Measurements from ENCODE around the gene NOA1. TPM values are rescaled to one million over a fixed set of nuclear protein-coding genes. Genes with fewer than 3 reads are reported as not detected.

Gene NOA1
- total RNA-seq, 1 experiment from 2014 or later: 23.2 TPM

DNA sequence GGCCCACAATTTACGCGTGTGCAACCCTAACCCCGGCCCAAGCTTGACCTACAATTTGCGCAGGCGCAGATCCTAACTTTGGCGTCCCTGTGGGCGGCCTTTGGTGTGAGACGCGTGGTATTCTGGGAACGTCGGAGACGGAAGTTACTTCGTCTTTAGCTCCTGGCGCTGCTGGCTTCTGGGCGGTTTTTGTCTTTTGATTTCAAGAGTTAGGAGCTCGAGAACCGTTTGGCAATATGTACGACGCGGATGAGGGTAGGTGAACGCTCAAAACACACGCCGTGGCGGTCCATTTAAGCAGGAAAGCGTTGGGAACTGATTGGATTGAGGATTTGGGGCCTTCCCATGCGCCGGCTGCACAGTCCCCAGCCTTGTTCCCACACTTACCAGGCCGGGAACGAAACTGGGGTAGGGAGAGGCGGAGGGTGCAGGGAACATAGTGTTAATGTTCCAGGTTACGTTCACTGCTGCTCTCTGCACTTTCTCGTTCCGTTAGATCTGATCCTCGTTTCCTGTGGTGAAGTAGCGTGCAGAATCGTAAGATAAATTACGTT lies 1.4 kb upstream of the NOA1 start, which contains the start of gene POLR2B:
Gene POLR2B, plus strand, starts transcription at position 147 of the 554 bp plus-strand sequence. Its CDS starts 90 bp downstream, at position 237.
- BruUV-seq (replicated peaks): TSS peak; percentile 73
- TF ChIP-seq, protein P1, sequence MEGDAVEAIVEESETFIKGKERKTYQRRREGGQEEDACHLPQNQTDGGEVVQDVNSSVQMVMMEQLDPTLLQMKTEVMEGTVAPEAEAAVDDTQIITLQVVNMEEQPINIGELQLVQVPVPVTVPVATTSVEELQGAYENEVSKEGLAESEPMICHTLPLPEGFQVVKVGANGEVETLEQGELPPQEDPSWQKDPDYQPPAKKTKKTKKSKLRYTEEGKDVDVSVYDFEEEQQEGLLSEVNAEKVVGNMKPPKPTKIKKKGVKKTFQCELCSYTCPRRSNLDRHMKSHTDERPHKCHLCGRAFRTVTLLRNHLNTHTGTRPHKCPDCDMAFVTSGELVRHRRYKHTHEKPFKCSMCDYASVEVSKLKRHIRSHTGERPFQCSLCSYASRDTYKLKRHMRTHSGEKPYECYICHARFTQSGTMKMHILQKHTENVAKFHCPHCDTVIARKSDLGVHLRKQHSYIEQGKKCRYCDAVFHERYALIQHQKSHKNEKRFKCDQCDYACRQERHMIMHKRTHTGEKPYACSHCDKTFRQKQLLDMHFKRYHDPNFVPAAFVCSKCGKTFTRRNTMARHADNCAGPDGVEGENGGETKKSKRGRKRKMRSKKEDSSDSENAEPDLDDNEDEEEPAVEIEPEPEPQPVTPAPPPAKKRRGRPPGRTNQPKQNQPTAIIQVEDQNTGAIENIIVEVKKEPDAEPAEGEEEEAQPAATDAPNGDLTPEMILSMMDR (IDR thresholded peaks at IDR 0.05; ENCODE audit: unreplicated experiment): no peak
- H3K4me1 Mint-ChIP-seq (ENCODE audit: insufficient read depth, unreplicated experiment): peaks cover 20% of the 10 kb centered on the region
- peaks cover 48% of the 10 kb centered on the region for H3K36me3 Mint-ChIP-seq (ENCODE audit: insufficient read depth, unreplicated experiment)
- DNase-seq (ENCODE audit: unreplicated experiment): peak; percentile 98
- intact Hi-C loops (cut with micrococcal nuclease): no loop called here
- peak within 1 kb of the TSS; percentile 97 for H3K27ac Mint-ChIP-seq (ENCODE audit: low read depth, unreplicated experiment)
- ChIA-PET POLR2A (interaction anchor here (0.6 to 6.0 kb wide), 40 partner anchors 11 to 1583 kb away, joined by 3 to 165 read pairs (median 4); partner anchors contain the start of genes AASDH, PAICS, PPAT and REST), CTCF (interaction anchor here (0.6 to 1.0 kb wide), 3 partner anchors 12 to 541 kb away, joined by 3 read pairs; no protein-coding TSS in a partner anchor)
- no peaks in the 10 kb centered on the region for H3K27me3 Mint-ChIP-seq (ENCODE audit: insufficient read depth, unreplicated experiment)
- H3K9me3 Mint-ChIP-seq (ENCODE audit: unreplicated experiment): no peaks in the 10 kb centered on the region
- H3K4me3 Mint-ChIP-seq (ENCODE audit: unreplicated experiment): peak within 1 kb of the TSS; percentile 97

DNA sequence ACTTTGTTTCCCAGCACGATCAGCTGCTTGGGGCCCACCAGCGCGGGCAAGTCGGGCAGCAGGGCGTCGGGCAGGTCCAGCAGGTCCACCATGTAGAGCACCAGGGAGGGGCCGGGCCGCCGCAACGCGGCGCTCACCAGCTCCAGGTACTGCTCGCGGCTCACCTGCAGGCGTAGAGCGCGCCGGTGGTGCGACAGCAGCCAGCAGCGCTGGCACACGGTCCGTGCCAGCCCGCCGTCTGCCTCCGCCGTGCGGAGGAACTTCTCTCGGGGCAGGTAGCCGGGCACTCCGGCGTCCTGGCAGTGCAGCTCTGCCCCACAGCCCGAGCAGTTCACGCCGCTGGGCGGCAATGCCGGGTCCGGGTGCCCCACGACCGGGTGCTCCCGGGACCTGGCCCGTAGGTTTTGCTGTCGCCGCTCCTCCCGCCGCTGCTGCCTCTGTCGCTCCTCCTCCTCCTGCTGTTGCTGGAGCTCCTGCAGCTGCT lies 527 bp downstream of the NOA1 start:
- Mint-ChIP-seq H3K9me3 (ENCODE audit: unreplicated experiment) (no peaks in the 10 kb centered on the region), H3K4me3 (ENCODE audit: unreplicated experiment) (peak overlapping the region; percentile 97), H3K4me1 (ENCODE audit: insufficient read depth, unreplicated experiment) (peaks cover 13% of the 10 kb centered on the region), H3K27ac (ENCODE audit: low read depth, unreplicated experiment) (peak overlapping the region; percentile 97), H3K27me3 (ENCODE audit: insufficient read depth, unreplicated experiment) (no peaks in the 10 kb centered on the region), H3K36me3 (ENCODE audit: insufficient read depth, unreplicated experiment) (peaks cover 60% of the 10 kb centered on the region)
- POLR2A ChIA-PET: interaction anchor here (0.8 to 6.0 kb wide), 20 partner anchors 11 to 589 kb away, joined by 3 to 165 read pairs (median 8); partner anchors contain the start of genes AASDH, PAICS, PPAT and REST
- CTCF ChIA-PET: interaction anchor here (0.6 to 1.4 kb wide), 8 partner anchors 10 to 186 kb away, joined by 3 to 5 read pairs (median 4); no protein-coding TSS in a partner anchor
- TF ChIP-seq, protein P1 (IDR thresholded peaks at IDR 0.05; ENCODE audit: unreplicated experiment): no peak
- BruUV-seq (replicated peaks): TSS peak; percentile 17
- intact Hi-C loops (cut with micrococcal nuclease): loop anchor here (2.0 kb wide), 1 partner anchor 68 kb away; no protein-coding TSS in a partner anchor
- peak; percentile 47 for DNase-seq (ENCODE audit: unreplicated experiment)

DNA sequence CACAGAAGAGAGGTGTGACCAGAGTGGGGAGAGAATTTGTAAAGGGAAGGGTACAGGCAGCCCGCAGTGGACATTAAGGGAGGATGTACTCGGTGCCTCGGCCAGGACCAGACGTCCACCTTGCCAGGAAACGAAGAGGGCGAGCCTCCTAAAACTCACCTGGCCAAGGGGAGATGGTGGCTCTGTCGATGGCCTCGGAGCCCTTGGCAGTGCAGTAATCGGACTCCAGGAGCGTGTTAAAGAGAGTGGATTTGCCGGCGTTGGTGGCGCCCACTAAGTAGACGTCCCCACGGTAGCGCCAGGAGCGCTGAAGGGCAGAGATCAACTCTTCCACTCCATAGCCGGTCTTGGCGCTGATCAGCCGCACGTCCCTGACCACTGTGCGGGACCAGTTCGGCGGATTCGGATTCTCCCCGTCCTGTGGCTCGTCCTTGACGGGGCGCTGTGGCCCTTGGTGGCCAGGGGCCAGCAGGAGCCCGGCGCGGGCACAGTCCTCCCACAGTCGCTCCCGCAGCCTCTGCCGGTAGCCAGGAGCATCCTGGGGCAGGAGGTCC lies 1.0 kb downstream of the NOA1 start:
- intact Hi-C loops (cut with micrococcal nuclease): loop anchor here (2.0 kb wide), 1 partner anchor 68 kb away; no protein-coding TSS in a partner anchor
- peak; percentile 18 for DNase-seq (ENCODE audit: unreplicated experiment)
- Mint-ChIP-seq H3K4me1 (ENCODE audit: insufficient read depth, unreplicated experiment) (peaks cover 7% of the 10 kb centered on the region), H3K4me3 (ENCODE audit: unreplicated experiment) (peak overlapping the region; percentile 97), H3K27me3 (ENCODE audit: insufficient read depth, unreplicated experiment) (no peaks in the 10 kb centered on the region), H3K9me3 (ENCODE audit: unreplicated experiment) (no peaks in the 10 kb centered on the region), H3K27ac (ENCODE audit: low read depth, unreplicated experiment) (peak overlapping the region; percentile 73), H3K36me3 (ENCODE audit: insufficient read depth, unreplicated experiment) (peaks cover 63% of the 10 kb centered on the region)
- TF ChIP-seq, protein P1 (IDR thresholded peaks at IDR 0.05; ENCODE audit: unreplicated experiment): no peak
- ChIA-PET CTCF (interaction anchor here (0.6 to 1.3 kb wide), 4 partner anchors 10 to 99 kb away, joined by 3 to 5 read pairs (median 4); no protein-coding TSS in a partner anchor), POLR2A (interaction anchor here (0.9 to 6.0 kb wide), 14 partner anchors 10 to 541 kb away, joined by 3 to 165 read pairs (median 14); partner anchors contain the start of genes PAICS, PPAT, REST and SRP72)
- no TSS peak for BruUV-seq (replicated peaks)

DNA sequence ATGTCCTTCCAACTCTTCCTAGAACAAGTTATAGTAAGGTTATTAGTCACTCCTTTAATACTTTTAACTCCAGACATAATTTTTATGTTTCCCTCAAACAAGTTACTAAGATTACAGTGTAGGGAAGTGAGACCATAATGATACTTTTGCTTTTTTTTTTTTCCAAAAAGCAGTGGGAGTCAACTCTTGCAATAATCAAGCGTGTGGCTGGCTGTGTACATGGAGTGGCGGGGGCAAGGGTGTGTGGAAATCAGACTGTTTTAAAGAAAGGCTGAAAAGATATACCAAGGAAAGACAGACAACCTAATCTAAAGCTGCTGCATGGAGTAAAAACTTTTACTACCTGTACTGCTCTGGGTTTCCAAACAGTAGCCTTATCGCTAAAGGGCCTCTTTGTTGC lies 4.1 kb downstream of the NOA1 start:
- BruUV-seq (replicated peaks): no TSS peak
- Mint-ChIP-seq H3K27ac (ENCODE audit: low read depth, unreplicated experiment) (no peak overlapping the region), H3K4me1 (ENCODE audit: insufficient read depth, unreplicated experiment) (peaks cover 6% of the 10 kb centered on the region), H3K27me3 (ENCODE audit: insufficient read depth, unreplicated experiment) (no peaks in the 10 kb centered on the region), H3K4me3 (ENCODE audit: unreplicated experiment) (no peak overlapping the region), H3K9me3 (ENCODE audit: unreplicated experiment) (no peaks in the 10 kb centered on the region), H3K36me3 (ENCODE audit: insufficient read depth, unreplicated experiment) (peaks cover 78% of the 10 kb centered on the region)
- DNase-seq (ENCODE audit: unreplicated experiment): no peak
- POLR2A ChIA-PET: interaction anchor here (1.4 kb wide), 1 partner anchor 64 kb away, joined by 4 read pairs; no protein-coding TSS in a partner anchor
- intact Hi-C loops (cut with micrococcal nuclease): no loop called here
- TF ChIP-seq, protein P1 (IDR thresholded peaks at IDR 0.05; ENCODE audit: unreplicated experiment): no peak
- CTCF ChIA-PET: interaction anchor here (0.7 to 1.8 kb wide), 3 partner anchors 10 to 32 kb away, joined by 3 to 7 read pairs (median 5); no protein-coding TSS in a partner anchor

Measured in MCF 10A (cell line).